HepG2 (cell line): ENCODE measurements around the gene TFRC. TPM values are rescaled to one million over a fixed set of nuclear protein-coding genes. Genes with fewer than 3 reads are reported as not detected.

Experiments used
- ATAC-seq: fragments of 200-7000 bp; cut with Tn5 transposase; 3 replicates; pipeline ENCODE4 v1.9.1; 2020; ENCODE audit warnings: mild to moderate bottlenecking, moderate library complexity
- BruUV-seq: library from RNA; stranded (reverse); fragments of 400-500 nt; replicated peaks from 2 replicates; lab custom pipeline; 2021; lab: Mats Ljungman, UMichigan
- CTCF ChIA-PET: fragments of 300-600 bp; formaldehyde crosslinking; extraction: SDS; loops from one replicate; lab custom pipeline; 2021; ENCODE audit warnings: low total read pairs, inconsistent platforms, low intra/inter-chr PET ratio; lab: Yijun Ruan, JAX
- POLR2A ChIA-PET: fragments of 350-600 bp; sonication (Branson Sonifier 250); formaldehyde crosslinking; loops from one replicate; lab custom pipeline; 2020; ENCODE audit warnings: antibody characterized with exemption, inconsistent platforms; lab: Yijun Ruan, JAX
- DNase-seq: peaks from one replicate; pipeline ENCODE4 v3.0.0-alpha.2; 2015; ENCODE audit warnings: low spot score
- FAIRE-seq: peaks from 3 replicates; lab custom pipeline; 2011; peaks lifted over from hg19 to GRCh38; lab: Jason Lieb, UNC
- H2AFZ ChIP-seq: one replicate; pipeline ENCODE4 v1.6.1; 2011; ENCODE audit warnings: low read length, inconsistent platforms
- H3K27ac ChIP-seq: fragments of 300-600 bp; 3 replicates; pipeline ENCODE4 v1.8.0; 2011; ENCODE audit warnings: mixed run types, mild to moderate bottlenecking, mixed read lengths, low read length, inconsistent platforms; ENCODE audit not compliant: insufficient read depth; ENCODE audit errors: extremely low read length
- H3K27me3 ChIP-seq, 2 experiments: fragments of 200-600 bp in 1 of 2; 2 replicates in 1 of 2; 3 replicates in 1 of 2; pipeline versions ENCODE4 v1.6.0 to v1.8.0; 2011; ENCODE audit warnings: low read length in 2 of 2, mild to moderate bottlenecking in 2 of 2, moderate library complexity in 2 of 2, inconsistent platforms in 1 of 2; ENCODE audit not compliant: insufficient read depth in 2 of 2, control insufficient read depth in 1 of 2
- H3K36me3 ChIP-seq, 2 experiments: fragments of 200-600 bp in 1 of 2; replicated peaks in 1 of 2; 2 replicates in 1 of 2; 3 replicates in 1 of 2; pipeline versions ENCODE4 v1.5.1 to v1.8.0; 2011; ENCODE audit warnings: low read length in 2 of 2, inconsistent platforms in 1 of 2; ENCODE audit not compliant: insufficient read depth in 2 of 2, control insufficient read depth in 1 of 2
- H3K4me1 ChIP-seq: 2 replicates; pipeline ENCODE4 v1.5.1; 2012; ENCODE audit warnings: low read length, inconsistent platforms; ENCODE audit not compliant: insufficient read depth
- H3K4me2 ChIP-seq: 2 replicates; pipeline ENCODE4 v1.6.0; 2011; ENCODE audit warnings: low read depth, low read length, inconsistent platforms
- H3K4me3 ChIP-seq, 3 experiments: fragments of 200-600 bp in 1 of 3; sonication (generic), shearing (Covaris generic) in 1 of 3; replicated peaks in 1 of 3; 2 replicates each; pipeline ENCODE4 v1.5.1; 2011 to 2016; ENCODE audit warnings: low read length in 3 of 3, inconsistent platforms in 2 of 3, low read depth in 2 of 3, mild to moderate bottlenecking in 2 of 3, control low read depth in 1 of 3, mixed read lengths in 1 of 3; ENCODE audit not compliant: insufficient read depth in 1 of 3
- H3K79me2 ChIP-seq: one replicate; pipeline ENCODE4 v1.6.1; 2011; ENCODE audit warnings: low read length, inconsistent platforms; ENCODE audit not compliant: insufficient read depth
- H3K9ac ChIP-seq: 2 replicates; pipeline ENCODE4 v1.6.0; 2011; ENCODE audit warnings: mild to moderate bottlenecking, low read depth, low read length, inconsistent platforms; ENCODE audit not compliant: insufficient read depth
- H3K9me3 ChIP-seq: 2 replicates; pipeline ENCODE4 v1.5.1; 2012; ENCODE audit warnings: mild to moderate bottlenecking, low read length
- H4K20me1 ChIP-seq: 2 replicates; pipeline ENCODE4 v1.6.0; 2011; ENCODE audit warnings: inconsistent platforms, mild to moderate bottlenecking, low read length, moderate library complexity; ENCODE audit not compliant: insufficient read depth
- ADNP ChIP-seq: sonication (generic); formaldehyde crosslinking; IDR thresholded peaks from 2 replicates; pipeline ENCODE4 v1.4.0; 2020; ENCODE audit warnings: missing genetic modification reagents
- KDM3A ChIP-seq: IDR thresholded peaks from 2 replicates; pipeline ENCODE4 v1.6.1; 2018; ENCODE audit warnings: low read depth, missing compliant biosample characterization
- RORA ChIP-seq: sonication (generic); formaldehyde crosslinking; IDR thresholded peaks from 2 replicates; pipeline ENCODE4 v1.5.0; 2020; ENCODE audit warnings: mild to moderate bottlenecking, missing genetic modification reagents, moderate library complexity
- TARDBP ChIP-seq: sonication (generic); formaldehyde crosslinking; IDR thresholded peaks from 2 replicates; pipeline ENCODE4 v1.8.0; 2022; ENCODE audit warnings: mild to moderate bottlenecking, missing genetic modification reagents
- ZNF543 ChIP-seq: sonication (generic); formaldehyde crosslinking; IDR thresholded peaks from 2 replicates; pipeline ENCODE4 v1.4.0; 2020; ENCODE audit warnings: mild to moderate bottlenecking, missing genetic modification reagents
- ZNF839 ChIP-seq: sonication (generic); formaldehyde crosslinking; IDR thresholded peaks from 2 replicates; pipeline ENCODE4 v1.4.0; 2020; ENCODE audit warnings: missing genetic modification reagents, mild to moderate bottlenecking, borderline replicate concordance
- WGBS: methylation state at CpG from one replicate; pipeline ENCODE4 v1.1.6; 2017; ENCODE audit warnings: low lambda C conversion rate; 5-methylcytosine and 5-hydroxymethylcytosine counted together
- in situ Hi-C: cut with HindIII; loops from 2 replicates; pipeline ENCODE4 v1.10.0; 2017; ENCODE audit warnings: low pct_unique_long_range_greater_than_20kb; ENCODE audit not compliant: extremely low pct_ligation_motif_present
- intact Hi-C: fragments of 100-400 bp; cut with micrococcal nuclease; formaldehyde crosslinking; loops from one replicate; pipeline ENCODE4 v1.10.0; 2022; ENCODE audit not compliant: unreplicated experiment
- polyA plus RNA-seq, 8 experiments: library from polyadenylated mRNA; depleted of rRNA in 3 of 8; stranded (reverse) in 7 of 8; unstranded in 1 of 8; fragments of >200 nt; fragmentation: Illumina TruSeq in 4 of 8; extraction: Trizol in 4 of 8; gene quantifications; 2 replicates each; pipeline versions ENCODE4 v1.2.1 to v1.2.3, GENCODE V29; 2011 to 2016; ENCODE audit warnings: low read depth in 4 of 8, missing spikeins in 1 of 8, mixed read lengths in 1 of 8; ENCODE audit not compliant: insufficient read depth in 1 of 8
- total RNA-seq, 5 experiments: library from RNA; depleted of rRNA; stranded (reverse); fragments of >200 nt; fragmentation: Illumina TruSeq; extraction: Trizol; gene quantifications; 2 replicates each; pipeline ENCODE4 v1.2.3, GENCODE V29; 2016; ENCODE audit warnings: low read depth in 1 of 5
- TF ChIP-seq, protein P1 (sequence below), 2 experiments: sonication (generic) in 1 of 2; formaldehyde crosslinking in 1 of 2; IDR thresholded peaks; 2 replicates each; pipeline versions ENCODE4 v1.4.0 to v1.6.1; 2018 to 2020; ENCODE audit warnings: missing genetic modification reagents in 2 of 2, borderline replicate concordance in 1 of 2, low read depth in 1 of 2, mild to moderate bottlenecking in 1 of 2, missing biosample characterization in 1 of 2
- TF ChIP-seq, protein P2 (sequence below): sonication (generic); formaldehyde crosslinking; IDR thresholded peaks from 2 replicates; pipeline ENCODE4 v1.4.0; 2020; ENCODE audit warnings: missing genetic modification reagents, borderline replicate concordance
- TF ChIP-seq, protein P3 (sequence below): sonication (generic); formaldehyde crosslinking; IDR thresholded peaks from 2 replicates; pipeline ENCODE4 v1.5.1; 2020; ENCODE audit warnings: missing genetic modification reagents, mild to moderate bottlenecking, borderline replicate concordance
- TF ChIP-seq, protein P4 (sequence below): IDR thresholded peaks from 2 replicates; pipeline ENCODE4 v1.6.1; 2016
- TF ChIP-seq, protein P5 (sequence below): sonication (generic); formaldehyde crosslinking; IDR thresholded peaks from 2 replicates; pipeline ENCODE4 v1.5.1; 2020; ENCODE audit warnings: missing genetic modification reagents, mild to moderate bottlenecking, borderline replicate concordance
- TF ChIP-seq, protein P6 (sequence below): sonication (generic); formaldehyde crosslinking; IDR thresholded peaks from 2 replicates; pipeline ENCODE4 v1.4.0; 2020; ENCODE audit warnings: mild to moderate bottlenecking, low read depth, missing genetic modification reagents

TFRC gene
- total and polyA plus RNA-seq, 2 of the 13 experiments (the other 11 are each of a cell fraction or from before 2014, with no cell fraction given) = 188 to 274 TPM

DNA sequence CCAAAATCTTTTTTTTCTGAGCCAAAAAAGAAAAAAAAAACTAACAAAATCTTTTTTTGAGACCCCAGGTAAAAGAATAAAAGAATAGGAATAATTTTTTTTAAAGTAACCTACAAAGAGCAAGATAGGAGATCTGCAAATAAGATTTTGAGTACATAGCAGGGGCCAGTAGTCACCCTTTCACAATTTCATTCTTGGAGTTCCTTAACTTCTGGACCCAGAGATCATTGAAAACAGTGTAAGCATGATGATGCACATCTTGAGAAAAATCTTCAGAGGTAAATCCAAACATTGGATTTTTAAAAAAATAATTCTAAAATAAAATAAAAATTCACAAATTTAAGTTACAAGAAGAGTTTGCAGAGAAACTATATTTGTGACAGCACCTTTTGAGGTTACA, 18.8 kb downstream of the TFRC start (continued):
- TF ChIP-seq, protein P1, sequence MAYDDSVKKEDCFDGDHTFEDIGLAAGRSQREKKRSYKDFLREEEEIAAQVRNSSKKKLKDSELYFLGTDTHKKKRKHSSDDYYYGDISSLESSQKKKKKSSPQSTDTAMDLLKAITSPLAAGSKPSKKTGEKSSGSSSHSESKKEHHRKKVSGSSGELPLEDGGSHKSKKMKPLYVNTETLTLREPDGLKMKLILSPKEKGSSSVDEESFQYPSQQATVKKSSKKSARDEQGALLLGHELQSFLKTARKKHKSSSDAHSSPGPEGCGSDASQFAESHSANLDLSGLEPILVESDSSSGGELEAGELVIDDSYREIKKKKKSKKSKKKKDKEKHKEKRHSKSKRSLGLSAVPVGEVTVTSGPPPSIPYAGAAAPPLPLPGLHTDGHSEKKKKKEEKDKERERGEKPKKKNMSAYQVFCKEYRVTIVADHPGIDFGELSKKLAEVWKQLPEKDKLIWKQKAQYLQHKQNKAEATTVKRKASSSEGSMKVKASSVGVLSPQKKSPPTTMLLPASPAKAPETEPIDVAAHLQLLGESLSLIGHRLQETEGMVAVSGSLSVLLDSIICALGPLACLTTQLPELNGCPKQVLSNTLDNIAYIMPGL (CRISPR knock-in tag; IDR thresholded peaks at IDR 0.05; ENCODE audit: borderline replicate concordance in 1 of 2, low read depth in 1 of 2) = no peak
- TF ChIP-seq TARDBP (CRISPR knock-in tag) = no peak
- no peak for TF ChIP-seq ZNF543
- TF ChIP-seq, protein P2, sequence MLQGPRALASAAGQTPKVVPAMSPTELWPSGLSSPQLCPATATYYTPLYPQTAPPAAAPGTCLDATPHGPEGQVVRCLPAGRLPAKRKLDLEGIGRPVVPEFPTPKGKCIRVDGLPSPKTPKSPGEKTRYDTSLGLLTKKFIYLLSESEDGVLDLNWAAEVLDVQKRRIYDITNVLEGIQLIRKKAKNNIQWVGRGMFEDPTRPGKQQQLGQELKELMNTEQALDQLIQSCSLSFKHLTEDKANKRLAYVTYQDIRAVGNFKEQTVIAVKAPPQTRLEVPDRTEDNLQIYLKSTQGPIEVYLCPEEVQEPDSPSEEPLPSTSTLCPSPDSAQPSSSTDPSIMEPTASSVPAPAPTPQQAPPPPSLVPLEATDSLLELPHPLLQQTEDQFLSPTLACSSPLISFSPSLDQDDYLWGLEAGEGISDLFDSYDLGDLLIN (CRISPR knock-in tag) = no peak

DNA sequence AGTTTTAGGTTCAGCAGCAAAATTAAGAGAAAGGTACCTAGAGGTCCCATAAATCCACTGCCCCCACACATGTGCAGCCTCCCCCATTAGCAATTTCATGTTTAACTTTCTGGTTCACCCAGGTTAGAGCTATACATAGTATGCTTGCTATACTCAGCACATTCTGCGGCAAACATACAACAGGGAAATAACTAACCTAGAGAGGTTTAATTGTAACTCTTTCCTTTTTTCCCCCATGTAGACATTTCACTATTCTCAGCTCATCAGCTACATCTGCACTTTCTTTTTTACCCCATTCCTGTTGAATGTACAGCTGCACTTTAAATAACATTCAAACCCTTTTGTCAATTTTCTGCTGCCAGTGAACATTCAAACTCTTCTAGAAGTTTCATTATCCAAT, 21.1 kb downstream of the TFRC start:
- WGBS = 100% methylated on average over 1 of the region's 1 CpG
- FAIRE-seq (no peak), ATAC-seq (no peak), DNase-seq (no peak)
- Histone ChIP-seq H3K79me2 (no peaks in the 10 kb centered on the region), H3K9me3 (no peaks in the 10 kb centered on the region), H2AFZ (no peak overlapping the region), H3K27me3 (no peaks in the 10 kb centered on the region), H3K9ac (no peak overlapping the region), H3K4me2 (no peak overlapping the region), H4K20me1 (peaks cover 3% of the 10 kb centered on the region; the same call in 1 of the 2 replicates), H3K4me3 (no peak overlapping the region), H3K4me1 (peaks cover 18% of the 10 kb centered on the region), H3K27ac (no peak overlapping the region), H3K36me3 (peaks cover 34 to 87% of the 10 kb centered on the region in 2 experiments)
- BruUV-seq = no TSS peak
- intact Hi-C loops (no loop called here), in situ Hi-C loops (no loop called here)
- CTCF ChIA-PET = no interaction called here
- POLR2A ChIA-PET = no interaction called here
- TF ChIP-seq ZNF839 (CRISPR knock-in tag) = no peak
- TF ChIP-seq, protein P3, sequence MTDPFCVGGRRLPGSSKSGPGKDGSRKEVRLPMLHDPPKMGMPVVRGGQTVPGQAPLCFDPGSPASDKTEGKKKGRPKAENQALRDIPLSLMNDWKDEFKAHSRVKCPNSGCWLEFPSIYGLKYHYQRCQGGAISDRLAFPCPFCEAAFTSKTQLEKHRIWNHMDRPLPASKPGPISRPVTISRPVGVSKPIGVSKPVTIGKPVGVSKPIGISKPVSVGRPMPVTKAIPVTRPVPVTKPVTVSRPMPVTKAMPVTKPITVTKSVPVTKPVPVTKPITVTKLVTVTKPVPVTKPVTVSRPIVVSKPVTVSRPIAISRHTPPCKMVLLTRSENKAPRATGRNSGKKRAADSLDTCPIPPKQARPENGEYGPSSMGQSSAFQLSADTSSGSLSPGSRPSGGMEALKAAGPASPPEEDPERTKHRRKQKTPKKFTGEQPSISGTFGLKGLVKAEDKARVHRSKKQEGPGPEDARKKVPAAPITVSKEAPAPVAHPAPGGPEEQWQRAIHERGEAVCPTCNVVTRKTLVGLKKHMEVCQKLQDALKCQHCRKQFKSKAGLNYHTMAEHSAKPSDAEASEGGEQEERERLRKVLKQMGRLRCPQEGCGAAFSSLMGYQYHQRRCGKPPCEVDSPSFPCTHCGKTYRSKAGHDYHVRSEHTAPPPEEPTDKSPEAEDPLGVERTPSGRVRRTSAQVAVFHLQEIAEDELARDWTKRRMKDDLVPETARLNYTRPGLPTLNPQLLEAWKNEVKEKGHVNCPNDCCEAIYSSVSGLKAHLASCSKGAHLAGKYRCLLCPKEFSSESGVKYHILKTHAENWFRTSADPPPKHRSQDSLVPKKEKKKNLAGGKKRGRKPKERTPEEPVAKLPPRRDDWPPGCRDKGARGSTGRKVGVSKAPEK (CRISPR knock-in tag) = no peak
- TF ChIP-seq, protein P4, sequence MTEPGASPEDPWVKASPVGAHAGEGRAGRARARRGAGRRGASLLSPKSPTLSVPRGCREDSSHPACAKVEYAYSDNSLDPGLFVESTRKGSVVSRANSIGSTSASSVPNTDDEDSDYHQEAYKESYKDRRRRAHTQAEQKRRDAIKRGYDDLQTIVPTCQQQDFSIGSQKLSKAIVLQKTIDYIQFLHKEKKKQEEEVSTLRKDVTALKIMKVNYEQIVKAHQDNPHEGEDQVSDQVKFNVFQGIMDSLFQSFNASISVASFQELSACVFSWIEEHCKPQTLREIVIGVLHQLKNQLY (CRISPR knock-in tag) = no peak
- no peak for TF ChIP-seq ADNP
- TF ChIP-seq, protein P5, sequence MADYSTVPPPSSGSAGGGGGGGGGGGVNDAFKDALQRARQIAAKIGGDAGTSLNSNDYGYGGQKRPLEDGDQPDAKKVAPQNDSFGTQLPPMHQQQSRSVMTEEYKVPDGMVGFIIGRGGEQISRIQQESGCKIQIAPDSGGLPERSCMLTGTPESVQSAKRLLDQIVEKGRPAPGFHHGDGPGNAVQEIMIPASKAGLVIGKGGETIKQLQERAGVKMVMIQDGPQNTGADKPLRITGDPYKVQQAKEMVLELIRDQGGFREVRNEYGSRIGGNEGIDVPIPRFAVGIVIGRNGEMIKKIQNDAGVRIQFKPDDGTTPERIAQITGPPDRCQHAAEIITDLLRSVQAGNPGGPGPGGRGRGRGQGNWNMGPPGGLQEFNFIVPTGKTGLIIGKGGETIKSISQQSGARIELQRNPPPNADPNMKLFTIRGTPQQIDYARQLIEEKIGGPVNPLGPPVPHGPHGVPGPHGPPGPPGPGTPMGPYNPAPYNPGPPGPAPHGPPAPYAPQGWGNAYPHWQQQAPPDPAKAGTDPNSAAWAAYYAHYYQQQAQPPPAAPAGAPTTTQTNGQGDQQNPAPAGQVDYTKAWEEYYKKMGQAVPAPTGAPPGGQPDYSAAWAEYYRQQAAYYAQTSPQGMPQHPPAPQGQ = no peak
- TF ChIP-seq, protein P6, sequence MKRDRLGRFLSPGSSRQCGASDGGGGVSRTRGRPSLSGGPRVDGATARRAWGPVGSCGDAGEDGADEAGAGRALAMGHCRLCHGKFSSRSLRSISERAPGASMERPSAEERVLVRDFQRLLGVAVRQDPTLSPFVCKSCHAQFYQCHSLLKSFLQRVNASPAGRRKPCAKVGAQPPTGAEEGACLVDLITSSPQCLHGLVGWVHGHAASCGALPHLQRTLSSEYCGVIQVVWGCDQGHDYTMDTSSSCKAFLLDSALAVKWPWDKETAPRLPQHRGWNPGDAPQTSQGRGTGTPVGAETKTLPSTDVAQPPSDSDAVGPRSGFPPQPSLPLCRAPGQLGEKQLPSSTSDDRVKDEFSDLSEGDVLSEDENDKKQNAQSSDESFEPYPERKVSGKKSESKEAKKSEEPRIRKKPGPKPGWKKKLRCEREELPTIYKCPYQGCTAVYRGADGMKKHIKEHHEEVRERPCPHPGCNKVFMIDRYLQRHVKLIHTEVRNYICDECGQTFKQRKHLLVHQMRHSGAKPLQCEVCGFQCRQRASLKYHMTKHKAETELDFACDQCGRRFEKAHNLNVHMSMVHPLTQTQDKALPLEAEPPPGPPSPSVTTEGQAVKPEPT = no peak
- no peak for TF ChIP-seq KDM3A (CRISPR knock-in tag)
- no peak for TF ChIP-seq RORA (CRISPR knock-in tag)
